Activated B cell treated with CpG ODN at 0.5 μM for 24 hours (primary cell): ENCODE data around the gene SLC1A5. TPM values are rescaled to one million over a fixed set of nuclear protein-coding genes. Genes with fewer than 3 reads are reported as not detected.
A peak's percentile ranks its signal among the peaks of the same experiment; 100 is the strongest.

Experiments
- ATAC-seq: fragments of 200-7000 bp; cut with Tn5 transposase; one replicate; pipeline ENCODE4 v1.10.0; 2021; ENCODE audit warnings: low read depth, mild to moderate bottlenecking, moderate library complexity
- CTCF ChIA-PET: fragments of 350-600 bp; sonication (Branson Sonifier 250); formaldehyde crosslinking; loops from one replicate; lab custom pipeline; 2021; ENCODE audit warnings: antibody characterized with exemption; lab: Charles Lee
- POLR2A ChIA-PET: fragments of 350-600 bp; sonication (Branson Sonifier 250); formaldehyde crosslinking; loops from one replicate; lab custom pipeline; 2021; ENCODE audit warnings: antibody characterized with exemption; lab: Charles Lee
- DNase-seq: peaks from one replicate; pipeline ENCODE4 v3.0.0; 2022
- H3K27ac Mint-ChIP-seq: one replicate; pipeline ENCODE4 v1.8.0; 2020; ENCODE audit warnings: mixed read lengths
- H3K27me3 Mint-ChIP-seq: one replicate; pipeline ENCODE4 v1.8.0; 2021; ENCODE audit warnings: mixed read lengths
- H3K36me3 Mint-ChIP-seq: one replicate; pipeline ENCODE4 v1.8.0; 2021; ENCODE audit warnings: low read depth, mixed read lengths
- H3K4me1 Mint-ChIP-seq: one replicate; pipeline ENCODE4 v1.8.0; 2021; ENCODE audit warnings: mixed read lengths
- H3K4me3 Mint-ChIP-seq: one replicate; pipeline ENCODE4 v1.8.0; 2020; ENCODE audit warnings: mild to moderate bottlenecking, mixed read lengths
- H3K9me3 Mint-ChIP-seq: one replicate; pipeline ENCODE4 v1.8.0; 2020; ENCODE audit warnings: mixed read lengths
- CTCF ChIP-seq: fragments of 200-600 bp; IDR thresholded peaks from one replicate; pipeline ENCODE4 v1.8.0; 2022; ENCODE audit warnings: antibody characterized with exemption, mild to moderate bottlenecking
- intact Hi-C: fragments of 100-400 bp; cut with micrococcal nuclease; formaldehyde crosslinking; loops from one replicate; pipeline ENCODE4 v1.15.1; 2024
- total RNA-seq: library from RNA; stranded (reverse); gene quantifications from 2 replicates; pipeline ENCODE4 v1.2.3, GENCODE V29; 2022

The SLC1A5 gene
- total RNA-seq, 1 donor from 2014 or later, result 77.9 TPM

- no peaks in the 10 kb centered on the region for H3K27me3 Mint-ChIP-seq
- peaks cover 9% of the 10 kb centered on the region for H3K4me1 Mint-ChIP-seq
- no peak overlapping the region for H3K4me3 Mint-ChIP-seq
- H3K9me3 Mint-ChIP-seq, result no peaks in the 10 kb centered on the region
- ChIA-PET POLR2A (no interaction called here), CTCF (interaction anchor here (1.3 to 6.1 kb wide), 3 partner anchors 10 to 85 kb away, joined by 4 to 120 read pairs (median 15); no protein-coding TSS in a partner anchor)
- peaks cover 23% of the 10 kb centered on the region for H3K36me3 Mint-ChIP-seq
- no peak for DNase-seq
- H3K27ac Mint-ChIP-seq, result no peak overlapping the region
- ATAC-seq, result no peak
- intact Hi-C loops, result loop anchor here (2.0 to 5.0 kb wide), 2 partner anchors 236 to 276 kb away; no protein-coding TSS in a partner anchor
- TF ChIP-seq CTCF, result no peak
Observed at GRCh38 chr19:46756544-46756888, 31.9 kb downstream of the SLC1A5 start.

- POLR2A ChIA-PET, result interaction anchor here (0.8 kb wide), 1 partner anchor 32 kb away, joined by 3 read pairs; no protein-coding TSS in a partner anchor
- Mint-ChIP-seq H3K27ac (no peak overlapping the region), H3K4me1 (peaks cover 11% of the 10 kb centered on the region), H3K36me3 (peaks cover 24% of the 10 kb centered on the region), H3K4me3 (no peak overlapping the region), H3K9me3 (no peaks in the 10 kb centered on the region), H3K27me3 (no peaks in the 10 kb centered on the region)
- TF ChIP-seq CTCF, result no peak
- intact Hi-C loops, result loop anchor here (2.0 to 5.0 kb wide), 2 partner anchors 236 to 277 kb away; no protein-coding TSS in a partner anchor
- CTCF ChIA-PET, result interaction anchor here (1.3 to 6.1 kb wide), 3 partner anchors 10 to 85 kb away, joined by 4 to 120 read pairs (median 15); no protein-coding TSS in a partner anchor
- ATAC-seq (no peak), DNase-seq (no peak)
Observed at GRCh38 chr19:46755853-46756543, 32.4 kb downstream of the SLC1A5 start.

- DNase-seq (no peak), ATAC-seq (no peak)
- peaks cover 30% of the 10 kb centered on the region for H3K36me3 Mint-ChIP-seq
- no peak overlapping the region for H3K27ac Mint-ChIP-seq
- TF ChIP-seq CTCF, result no peak
- CTCF ChIA-PET, result interaction anchor here (1.8 to 6.1 kb wide), 2 partner anchors 29 to 86 kb away, joined by 10 to 120 read pairs; no protein-coding TSS in a partner anchor
- H3K9me3 Mint-ChIP-seq, result no peaks in the 10 kb centered on the region
- H3K27me3 Mint-ChIP-seq, result no peaks in the 10 kb centered on the region
- intact Hi-C loops, result loop anchor here (5.0 kb wide), 1 partner anchor 237 kb away; no protein-coding TSS in a partner anchor
- POLR2A ChIA-PET, result interaction anchor here (0.7 to 0.8 kb wide), 2 partner anchors 9 to 32 kb away, joined by 3 read pairs; partner anchors contain the start of gene FKRP
- H3K4me1 Mint-ChIP-seq, result peaks cover 19% of the 10 kb centered on the region
- H3K4me3 Mint-ChIP-seq, result no peak overlapping the region
Observed at GRCh38 chr19:46755077-46755852, 33.1 kb downstream of the SLC1A5 start.

- peaks cover 35% of the 10 kb centered on the region for H3K36me3 Mint-ChIP-seq
- peak; percentile 87 for ATAC-seq
- no peak overlapping the region for H3K27ac Mint-ChIP-seq
- DNase-seq, result peak; percentile 48
- intact Hi-C loops, result loop anchor here (1.0 kb wide), 1 partner anchor 224 kb away; no protein-coding TSS in a partner anchor
- POLR2A ChIA-PET, result interaction anchor here (0.6 to 1.6 kb wide), 10 partner anchors 8 to 283 kb away, joined by 3 to 4 read pairs (median 3); no protein-coding TSS in a partner anchor
- peaks cover 24% of the 10 kb centered on the region for H3K4me1 Mint-ChIP-seq
- no peak for TF ChIP-seq CTCF
- no peak overlapping the region for H3K4me3 Mint-ChIP-seq
- CTCF ChIA-PET, result interaction anchor here (0.6 to 6.1 kb wide), 21 partner anchors 9 to 227 kb away, joined by 3 to 120 read pairs (median 4); partner anchors contain the start of gene AP2S1
- no peaks in the 10 kb centered on the region for H3K9me3 Mint-ChIP-seq
- H3K27me3 Mint-ChIP-seq, result no peaks in the 10 kb centered on the region
Observed at GRCh38 chr19:46753420-46754155, 34.8 kb downstream of the SLC1A5 start.
